SK-N-SH (cell line): ENCODE results near the gene SCARB2. TPM values are rescaled to one million over a fixed set of nuclear protein-coding genes. Genes with fewer than 3 reads are reported as not detected.

Experiments used
- CTCF ChIA-PET: fragments of 300-600, 350-600 bp; formaldehyde crosslinking; extraction: SDS; loops from one replicate; lab custom pipeline; 2021; lab: Yijun Ruan, JAX
- POLR2A ChIA-PET: fragments of 350-600 bp; sonication (Branson Sonifier 250); formaldehyde crosslinking; extraction: SDS; loops from one replicate; lab custom pipeline; 2020; ENCODE audit warnings: antibody characterized with exemption, inconsistent platforms; lab: Yijun Ruan, JAX
- DNase-seq: peaks from one replicate; pipeline ENCODE4 v3.0.0; 2012
- H2AFZ ChIP-seq: fragments of 200-600 bp; sonication (generic); 2 replicates; pipeline ENCODE4 v1.8.1; 2016; ENCODE audit warnings: antibody characterized with exemption, mild to moderate bottlenecking, low read depth
- H3F3A ChIP-seq: fragments of 200-600 bp; sonication (generic); replicated peaks from 2 replicates; pipeline ENCODE3; 2016; ENCODE audit warnings: antibody characterized with exemption, mild to moderate bottlenecking; ENCODE audit not compliant: insufficient read depth
- H3K27ac ChIP-seq, 2 experiments: fragments of 200-500 bp in 1 of 2; fragments of 200-600 bp in 1 of 2; sonication (Bioruptor generic) in 1 of 2; sonication (generic), shearing (Covaris generic) in 1 of 2; 2 replicates each; pipeline versions ENCODE4 v1.5.1 to v1.6.1; 2014 to 2016; ENCODE audit warnings: low read depth in 2 of 2, inconsistent platforms in 1 of 2, low read length in 1 of 2, mild to moderate bottlenecking in 1 of 2, mixed read lengths in 1 of 2
- H3K27me3 ChIP-seq: fragments of 200-600 bp; sonication (generic), shearing (Covaris generic); 2 replicates; pipeline ENCODE4 v1.6.1; 2016; ENCODE audit warnings: mixed run types; ENCODE audit not compliant: insufficient read depth
- H3K36me3 ChIP-seq, 2 experiments: fragments of 200-500 bp in 1 of 2; fragments of 200-600 bp in 1 of 2; sonication (Bioruptor generic) in 1 of 2; sonication (generic) in 1 of 2; replicated peaks in 1 of 2; 2 replicates each; pipeline versions ENCODE3 to v1.5.1; 2014 to 2016; ENCODE audit warnings: low read length in 1 of 2, mild to moderate bottlenecking in 1 of 2; ENCODE audit not compliant: insufficient read depth in 2 of 2, control insufficient read depth in 1 of 2
- H3K4me1 ChIP-seq, 2 experiments: fragments of 200-500 bp in 1 of 2; fragments of 200-600 bp in 1 of 2; sonication (Bioruptor generic) in 1 of 2; sonication (generic), shearing (Covaris generic) in 1 of 2; 2 replicates each; pipeline versions ENCODE4 v1.5.1 to v1.6.1; 2014 to 2016; ENCODE audit warnings: low read depth in 1 of 2, low read length in 1 of 2, mixed run types in 1 of 2; ENCODE audit not compliant: insufficient read depth in 2 of 2, control insufficient read depth in 1 of 2
- H3K4me2 ChIP-seq: fragments of 200-600 bp; sonication (generic), shearing (Covaris generic); 2 replicates; pipeline ENCODE4 v1.6.1; 2017; ENCODE audit warnings: mixed run types
- H3K4me3 ChIP-seq, 2 experiments: fragments of 200-500 bp in 1 of 2; fragments of 200-600 bp in 1 of 2; sonication (Bioruptor generic) in 1 of 2; sonication (generic), shearing (Covaris generic) in 1 of 2; 2 replicates each; pipeline versions ENCODE4 v1.5.1 to v1.8.1; 2014 to 2016; ENCODE audit warnings: low read depth in 2 of 2, inconsistent platforms in 1 of 2, low read length in 1 of 2, mild to moderate bottlenecking in 1 of 2, mixed read lengths in 1 of 2, moderate library complexity in 1 of 2
- H3K79me2 ChIP-seq: fragments of 200-600 bp; sonication (generic); 2 replicates; pipeline ENCODE4 v1.8.1; 2017; ENCODE audit warnings: mild to moderate bottlenecking; ENCODE audit not compliant: insufficient read depth
- H3K9ac ChIP-seq: fragments of 200-600 bp; sonication (generic); 2 replicates; pipeline ENCODE4 v1.6.1; 2017; ENCODE audit warnings: mixed run types
- H3K9me2 ChIP-seq: fragments of 200-600 bp; sonication (generic); 2 replicates; pipeline ENCODE4 v1.6.1; 2017; ENCODE audit warnings: mixed run types
- H3K9me3 ChIP-seq: fragments of 200-600 bp; sonication (generic); 2 replicates; pipeline ENCODE4 v1.6.1; 2017; ENCODE audit warnings: mixed run types, mild to moderate bottlenecking, moderate library complexity
- H4K20me1 ChIP-seq: fragments of 200-600 bp; sonication (generic); 2 replicates; pipeline ENCODE4 v1.6.1; 2017; ENCODE audit warnings: mild to moderate bottlenecking, mixed run types; ENCODE audit not compliant: insufficient read depth
- CTCF ChIP-seq: fragments of 200-600 bp; sonication (generic); IDR thresholded peaks from 2 replicates; pipeline ENCODE4 v1.6.1; 2017; ENCODE audit warnings: antibody characterized with exemption, mild to moderate bottlenecking, moderate library complexity
- EP300 ChIP-seq, 2 experiments: IDR thresholded peaks; 2 replicates each; pipeline versions ENCODE4 v1.4.0 to v1.6.1; 2012; ENCODE audit warnings: borderline replicate concordance in 1 of 2, low read depth in 1 of 2, low read length in 1 of 2
- EZH2phosphoT487 ChIP-seq: fragments of 200-600 bp; sonication (generic); IDR thresholded peaks from 2 replicates; pipeline ENCODE4 v1.6.1; 2017; ENCODE audit warnings: low read depth, mixed run types, mild to moderate bottlenecking, antibody characterized with exemption, moderate library complexity, borderline replicate concordance
- FOSL2 ChIP-seq: IDR thresholded peaks from 2 replicates; pipeline ENCODE4 v1.4.0; 2012; ENCODE audit warnings: low read depth, mild to moderate bottlenecking, moderate library complexity, borderline replicate concordance
- FOXM1 ChIP-seq: IDR thresholded peaks from 2 replicates; pipeline ENCODE4 v1.4.0; 2012; ENCODE audit warnings: low read depth, mild to moderate bottlenecking
- GABPA ChIP-seq: IDR thresholded peaks from 2 replicates; pipeline ENCODE4 v1.4.0; 2012; ENCODE audit warnings: low read depth, mild to moderate bottlenecking
- GATA2 ChIP-seq: sonication (generic); formaldehyde crosslinking; IDR thresholded peaks from 2 replicates; pipeline ENCODE4 v1.5.0; 2020; ENCODE audit warnings: mild to moderate bottlenecking, missing genetic modification reagents
- JUND ChIP-seq: IDR thresholded peaks from 2 replicates; pipeline ENCODE4 v1.4.0; 2012
- MAX ChIP-seq: IDR thresholded peaks from 2 replicates; pipeline ENCODE4 v1.4.0; 2012; ENCODE audit warnings: low read depth
- MXI1 ChIP-seq: IDR thresholded peaks from 2 replicates; pipeline ENCODE4 v1.6.1; 2012; ENCODE audit warnings: mild to moderate bottlenecking, low read depth, low read length, improper control_type of control experiment
- NFIC ChIP-seq: IDR thresholded peaks from 2 replicates; pipeline ENCODE4 v1.4.0; 2012; ENCODE audit warnings: borderline replicate concordance
- PBX3 ChIP-seq: IDR thresholded peaks from 2 replicates; pipeline ENCODE4; 2012
- POLR2AphosphoS5 ChIP-seq: IDR thresholded peaks from 2 replicates; pipeline ENCODE4 v1.6.1; 2012; ENCODE audit warnings: low read depth, low read length
- SIN3A ChIP-seq: IDR thresholded peaks from 2 replicates; pipeline ENCODE4 v1.6.1; 2012; ENCODE audit warnings: low read depth, mild to moderate bottlenecking, low read length, moderate library complexity, borderline replicate concordance
- SMC3 ChIP-seq: IDR thresholded peaks from 2 replicates; pipeline ENCODE4 v1.6.1; 2012; ENCODE audit warnings: low read depth, low read length, improper control_type of control experiment
- USF1 ChIP-seq: IDR thresholded peaks from 2 replicates; pipeline ENCODE4 v1.4.0; 2012; ENCODE audit warnings: low read depth, borderline replicate concordance
- USF2 ChIP-seq: fragments of 150-350 bp; IDR thresholded peaks from 2 replicates; pipeline ENCODE4 v1.6.1; 2017; ENCODE audit warnings: antibody characterized with exemption, low read length, low read depth, borderline replicate concordance
- YY1 ChIP-seq: IDR thresholded peaks from 2 replicates; pipeline ENCODE4 v1.4.0; 2012; ENCODE audit warnings: low read depth, mild to moderate bottlenecking
- WGBS: methylation state at CpG from one replicate; pipeline ENCODE4 v1.1.6; 2017; ENCODE audit warnings: low lambda C conversion rate; 5-methylcytosine and 5-hydroxymethylcytosine counted together
- polyA plus RNA-seq, 3 experiments: library from polyadenylated mRNA; depleted of rRNA; stranded (reverse); fragments of >200 nt; gene quantifications; 2 replicates each; pipeline ENCODE4 v1.2.3, GENCODE V29; 2012

Gene SCARB2
- polyA plus RNA-seq, 1 of the 3 experiments (the other 2 are of a cell fraction), result 82.6 TPM

GRCh38 chr4:76235407-76235806 lies 21.8 kb upstream of the SCARB2 start:
- POLR2A ChIA-PET, result no interaction called here
- H3K9ac ChIP-seq, result no peak overlapping the region
- DNase-seq, result no peak
- no peak overlapping the region for H3K27ac ChIP-seq
- no peaks in the 10 kb centered on the region for H4K20me1 ChIP-seq
- H3K4me1 ChIP-seq, result peaks cover 0 to 8% of the 10 kb centered on the region in 2 experiments; a peak in 2 of 4 replicates
- 88% methylated on average over 2 of the region's 2 CpGs for WGBS
- no peak for TF ChIP-seq EZH2phosphoT487
- no peak for TF ChIP-seq GATA2 (CRISPR knock-in tag)
- no peak for TF ChIP-seq FOXM1
- no peak for TF ChIP-seq JUND
- no peak for TF ChIP-seq PBX3
- no peak for TF ChIP-seq MAX
- no peak for TF ChIP-seq MXI1
- TF ChIP-seq NFIC, result no peak
- TF ChIP-seq, all 33 proteins: peak for 0
- H3K27me3 ChIP-seq, result no peaks in the 10 kb centered on the region
- H3K79me2 ChIP-seq, result peaks cover 20% of the 10 kb centered on the region
- no peak overlapping the region for H3K4me3 ChIP-seq
- no peaks in the 10 kb centered on the region for H3K9me3 ChIP-seq
- no peaks in the 10 kb centered on the region for H3K9me2 ChIP-seq
- no peak overlapping the region for H3K4me2 ChIP-seq
- CTCF ChIA-PET, result interaction anchor here (1.0 to 1.9 kb wide), 2 partner anchors 56 to 143 kb away, joined by 4 to 8 read pairs; no protein-coding TSS in a partner anchor
- peaks cover 5% of the 10 kb centered on the region for H3F3A ChIP-seq
- peaks cover 0 to 2% of the 10 kb centered on the region in 2 experiments for H3K36me3 ChIP-seq
- no peak overlapping the region for H2AFZ ChIP-seq

- TF ChIP-seq MAX (no peak), SIN3A (no peak), FOXM1 (no peak), FOSL2 (no peak), GABPA (no peak), YY1 (no peak), POLR2AphosphoS5 (no peak), EZH2phosphoT487 (no peak), USF1 (no peak), CTCF (no peak), SMC3 (no peak), USF2 (no peak), EP300 (IDR thresholded peaks at IDR 0.05; ENCODE audit: borderline replicate concordance in 1 of 2, low read depth in 1 of 2, low read length in 1 of 2) (no peak)
- 90% methylated on average over 4 of the region's 5 CpGs for WGBS
- CTCF ChIA-PET, result interaction anchor here (1.9 kb wide), 1 partner anchor 55 kb away, joined by 8 read pairs; no protein-coding TSS in a partner anchor
Observed at GRCh38 chr4:76234679-76235044, 21.0 kb upstream of the SCARB2 start.

More at GRCh38 chr4:76234679-76235044, 21.0 kb upstream of the SCARB2 start:
- POLR2A ChIA-PET, result no interaction called here
- H3K9me3 ChIP-seq, result no peaks in the 10 kb centered on the region
- peak overlapping the region; percentile 75; the same call in 1 of the 2 replicates for H3K4me2 ChIP-seq
- peak overlapping the region; percentile 54 to 66; a peak in 3 of 4 replicates for H3K4me3 ChIP-seq
- peaks cover 20% of the 10 kb centered on the region for H3K79me2 ChIP-seq
- H3K9me2 ChIP-seq, result no peaks in the 10 kb centered on the region
- no peak for DNase-seq
- peak overlapping the region in 1 of 2 experiments; percentile 50; a peak in 2 of 4 replicates for H3K27ac ChIP-seq
- no peaks in the 10 kb centered on the region for H4K20me1 ChIP-seq
- H3K27me3 ChIP-seq, result no peaks in the 10 kb centered on the region
- H2AFZ ChIP-seq, result peak overlapping the region; percentile 78
- peaks cover 0 to 2% of the 10 kb centered on the region in 2 experiments for H3K36me3 ChIP-seq
- H3F3A ChIP-seq, result peaks cover 5% of the 10 kb centered on the region
- H3K9ac ChIP-seq, result no peak overlapping the region
- H3K4me1 ChIP-seq, result peaks cover 0 to 8% of the 10 kb centered on the region in 2 experiments; a peak in 2 of 4 replicates
